T-cell (primary cell): ENCODE data around the gene ATP8A1. TPM values are rescaled to one million over a fixed set of nuclear protein-coding genes. Genes with fewer than 3 reads are reported as not detected.

Experiments used
- ATAC-seq, 4 experiments: fragments of 200-7000 bp in 3 of 4; fragments of 150-1000 bp in 1 of 4; cut with Tn5 transposase; replicated peaks in 1 of 4; 1 replicate in 3 of 4; 2 replicates in 1 of 4; pipeline ENCODE4 v1.10.0; 2021; ENCODE audit warnings: moderate library complexity in 3 of 4, mild to moderate bottlenecking in 2 of 4, moderate number of reproducible peaks in 1 of 4
- CTCF ChIA-PET, 2 donors: fragments of 300-600 bp; sonication (Branson Sonifier 250); formaldehyde crosslinking; loops; one replicate each; lab custom pipeline; 2022; ENCODE audit warnings: antibody characterized with exemption in 2 of 2; lab: Charles Lee
- POLR2A ChIA-PET, 2 donors: fragments of 300-600 bp; sonication (Branson Sonifier 250); formaldehyde crosslinking; loops; one replicate each; lab custom pipeline; 2022; ENCODE audit warnings: antibody characterized with exemption in 2 of 2; lab: Charles Lee
- DNase-seq, 35 experiments: peaks; one replicate each; pipeline versions ENCODE4 v3.0.0 to v3.0.0-alpha.2; 2013 to 2023
- H3K27ac ChIP-seq: one replicate; pipeline ENCODE4 v1.5.1; 2013; ENCODE audit warnings: low read length
- H3K27me3 ChIP-seq, 2 experiments: replicated peaks in 1 of 2; 1 replicate in 1 of 2; 2 replicates in 1 of 2; pipeline versions ENCODE4 v1.6.1 to v1.7.0; 2013; ENCODE audit warnings: low read length in 1 of 2, mixed read lengths in 1 of 2; ENCODE audit not compliant: control insufficient read depth in 2 of 2, insufficient read depth in 2 of 2; ENCODE audit errors: extremely low read depth in 1 of 2
- H3K36me3 ChIP-seq, 2 donors: 1 replicate in 1 of 2; 2 replicates in 1 of 2; pipeline versions ENCODE4 v1.6.1 to v1.7.0; 2013; ENCODE audit warnings: low read length in 1 of 2; ENCODE audit not compliant: control insufficient read depth in 2 of 2, insufficient read depth in 1 of 2; ENCODE audit errors: extremely low read depth in 1 of 2
- H3K4me1 ChIP-seq, 2 experiments: 1 replicate in 1 of 2; 2 replicates in 1 of 2; pipeline versions ENCODE4 v1.6.1 to v1.7.0; 2013; ENCODE audit warnings: low read length in 2 of 2, mixed read lengths in 1 of 2; ENCODE audit not compliant: insufficient read depth in 2 of 2, control insufficient read depth in 1 of 2; ENCODE audit errors: extremely low read depth in 1 of 2
- H3K4me3 ChIP-seq, 2 donors: 1 replicate in 1 of 2; 2 replicates in 1 of 2; pipeline versions ENCODE4 v1.5.1 to v1.7.0; 2013; ENCODE audit warnings: mild to moderate bottlenecking in 2 of 2, low read length in 1 of 2, moderate library complexity in 1 of 2; ENCODE audit not compliant: control insufficient read depth in 1 of 2; ENCODE audit errors: extremely low read depth in 1 of 2
- H3K9me3 ChIP-seq: 2 replicates; pipeline ENCODE4 v1.7.0; 2013
- H3K27ac Mint-ChIP-seq, 2 donors: one replicate each; pipeline ENCODE4 v1.8.0; 2020 to 2021; ENCODE audit warnings: mild to moderate bottlenecking in 2 of 2, mixed read lengths in 2 of 2
- H3K27me3 Mint-ChIP-seq, 2 donors: one replicate each; pipeline ENCODE4 v1.8.0; 2021 to 2022; ENCODE audit warnings: mixed read lengths in 2 of 2
- H3K36me3 Mint-ChIP-seq: one replicate; pipeline ENCODE4 v1.8.0; 2021; ENCODE audit warnings: mixed read lengths
- H3K4me1 Mint-ChIP-seq, 3 donors: one replicate each; pipeline ENCODE4 v1.8.0; 2020 to 2022; ENCODE audit warnings: mixed read lengths in 3 of 3, mild to moderate bottlenecking in 1 of 3
- H3K4me3 Mint-ChIP-seq, 3 donors: one replicate each; pipeline ENCODE4 v1.8.0; 2020 to 2022; ENCODE audit warnings: mild to moderate bottlenecking in 3 of 3, mixed read lengths in 3 of 3, moderate library complexity in 3 of 3
- H3K9me3 Mint-ChIP-seq, 3 donors: one replicate each; pipeline ENCODE4 v1.8.0; 2020 to 2022; ENCODE audit warnings: mixed read lengths in 3 of 3
- WGBS: methylation state at CpG from one replicate; pipeline ENCODE4 v1.1.5; 2013; ENCODE audit warnings: missing lambda C conversion rate; ENCODE audit not compliant: insufficient coverage; 5-methylcytosine and 5-hydroxymethylcytosine counted together
- total RNA-seq, 35 experiments: library from RNA in 6 of 35; stranded (reverse) in 6 of 35; fragments of 120-200 nt in 1 of 35; gene quantifications; one replicate each; pipeline versions ENCODE4 v1.2.1 to v1.2.4 and lab custom pipeline; 2013 to 2026

ATP8A1 gene
- total RNA-seq, 5 donors from 2014 or later (not counting 1 experiment from before 2014, with no cell fraction given): 33.7 to 73.2 (median 47.8) TPM

GRCh38 chr4:42560467-42560861 lies 96.4 kb downstream of the ATP8A1 start:
- Mint-ChIP-seq H3K4me3 (no peak overlapping the region), H3K4me1 (no peaks in the 10 kb centered on the region), H3K9me3 (no peaks in the 10 kb centered on the region), H3K27me3 (no peaks in the 10 kb centered on the region), H3K27ac (no peak overlapping the region), H3K36me3 (peaks cover 34% of the 10 kb centered on the region)
- ChIA-PET CTCF (interaction anchor here in 1 of 2 donors (0.6 to 1.1 kb wide), 3 partner anchors 8 to 304 kb away, joined by 3 to 4 read pairs (median 3); no protein-coding TSS in a partner anchor), POLR2A (interaction anchor here in 1 of 2 donors (0.6 kb wide), 1 partner anchor 26 kb away, joined by 3 read pairs; no protein-coding TSS in a partner anchor)
- Histone ChIP-seq H3K27ac (no peak overlapping the region), H3K9me3 (no peaks in the 10 kb centered on the region), H3K4me1 (no peaks in the 10 kb centered on the region), H3K36me3 (peaks cover 10 to 28% of the 10 kb centered on the region in 2 donors), H3K27me3 (no peaks in the 10 kb centered on the region), H3K4me3 (no peak overlapping the region)
- DNase-seq: no peak
- no CpG with 5 or more reads among the region's 3 CpGs for WGBS
- ATAC-seq: no peak

GRCh38 chr4:42558156-42558555 lies 98.7 kb downstream of the ATP8A1 start:
- WGBS: no CpG with 5 or more reads among the region's 1 CpG
- H3K27ac Mint-ChIP-seq: no peak overlapping the region
- CTCF ChIA-PET: interaction anchor here in 1 of 2 donors (0.6 to 1.0 kb wide), 3 partner anchors 9 to 209 kb away, joined by 3 read pairs; no protein-coding TSS in a partner anchor

GRCh38 chr4:42555828-42556227 lies 101.1 kb downstream of the ATP8A1 start:
- no peak for DNase-seq
- H3K36me3 Mint-ChIP-seq: peaks cover 25% of the 10 kb centered on the region

More at GRCh38 chr4:42558156-42558555, 98.7 kb downstream of the ATP8A1 start:
- H3K36me3 Mint-ChIP-seq: peaks cover 38% of the 10 kb centered on the region
- POLR2A ChIA-PET: interaction anchor here in 1 of 2 donors (0.6 kb wide), 1 partner anchor 11 kb away, joined by 5 read pairs; no protein-coding TSS in a partner anchor
- Histone ChIP-seq H3K4me1 (no peaks in the 10 kb centered on the region), H3K27ac (no peak overlapping the region), H3K9me3 (no peaks in the 10 kb centered on the region), H3K4me3 (no peak overlapping the region), H3K27me3 (no peaks in the 10 kb centered on the region), H3K36me3 (peaks cover 10 to 32% of the 10 kb centered on the region in 2 donors)
- no peak for ATAC-seq
- no peaks in the 10 kb centered on the region for H3K9me3 Mint-ChIP-seq
- no peak for DNase-seq
- H3K4me3 Mint-ChIP-seq: no peak overlapping the region
- no peaks in the 10 kb centered on the region for H3K4me1 Mint-ChIP-seq
- no peaks in the 10 kb centered on the region for H3K27me3 Mint-ChIP-seq

GRCh38 chr4:42554072-42554471 lies 102.8 kb downstream of the ATP8A1 start:
- no peak overlapping the region for H3K4me3 ChIP-seq
- no peaks in the 10 kb centered on the region for H3K9me3 Mint-ChIP-seq
- CTCF ChIA-PET: interaction anchor here in 1 of 2 donors (0.9 kb wide), 1 partner anchor 10 kb away, joined by 3 read pairs; no protein-coding TSS in a partner anchor
- H3K36me3 Mint-ChIP-seq: peaks cover 28% of the 10 kb centered on the region
- H3K27me3 ChIP-seq: no peaks in the 10 kb centered on the region
- H3K27me3 Mint-ChIP-seq: no peaks in the 10 kb centered on the region
- POLR2A ChIA-PET: no interaction called here
- H3K4me1 ChIP-seq: peaks cover 0 to 2% of the 10 kb centered on the region in 2 experiments
- H3K36me3 ChIP-seq: peaks cover 0 to 41% of the 10 kb centered on the region in 2 donors
- no peaks in the 10 kb centered on the region for H3K4me1 Mint-ChIP-seq
- no peaks in the 10 kb centered on the region for H3K9me3 ChIP-seq
- H3K27ac ChIP-seq: no peak overlapping the region
- DNase-seq: no peak
- 88% methylated on average over 1 of the region's 3 CpGs for WGBS
- no peak overlapping the region for H3K27ac Mint-ChIP-seq
- ATAC-seq: no peak
- no peak overlapping the region for H3K4me3 Mint-ChIP-seq

More at GRCh38 chr4:42555828-42556227, 101.1 kb downstream of the ATP8A1 start:
- Mint-ChIP-seq H3K4me1 (no peaks in the 10 kb centered on the region), H3K27me3 (no peaks in the 10 kb centered on the region), H3K4me3 (no peak overlapping the region), H3K27ac (no peak overlapping the region), H3K9me3 (no peaks in the 10 kb centered on the region)
- no peaks in the 10 kb centered on the region for H3K9me3 ChIP-seq
- ChIA-PET CTCF (interaction anchor here in 1 of 2 donors (1.3 kb wide), 1 partner anchor 13 kb away, joined by 3 read pairs; no protein-coding TSS in a partner anchor), POLR2A (no interaction called here)
- H3K4me3 ChIP-seq: no peak overlapping the region
- H3K27ac ChIP-seq: no peak overlapping the region
- H3K27me3 ChIP-seq: no peaks in the 10 kb centered on the region
- H3K36me3 ChIP-seq: peaks cover under 1 to 33% of the 10 kb centered on the region in 2 donors
- peaks cover 0 to 2% of the 10 kb centered on the region in 2 experiments for H3K4me1 ChIP-seq
- ATAC-seq: no peak

GRCh38 chr4:42549896-42550295 lies 107.0 kb downstream of the ATP8A1 start:
- POLR2A ChIA-PET: interaction anchor here in 1 of 2 donors (0.6 kb wide), 1 partner anchor 1571 kb away, joined by 6 read pairs; no protein-coding TSS in a partner anchor
- H3K27ac ChIP-seq: no peak overlapping the region
- peaks cover 0 to 65% of the 10 kb centered on the region in 2 donors for H3K36me3 ChIP-seq
- no peak overlapping the region for H3K4me3 ChIP-seq
- no peak overlapping the region for H3K4me3 Mint-ChIP-seq
- DNase-seq (no peak), ATAC-seq (no peak)
- H3K27me3 Mint-ChIP-seq: no peaks in the 10 kb centered on the region
- WGBS: no CpG with 5 or more reads among the region's 1 CpG
- peaks cover 0 to 2% of the 10 kb centered on the region in 2 experiments for H3K4me1 ChIP-seq
- H3K9me3 ChIP-seq: no peaks in the 10 kb centered on the region
- no peaks in the 10 kb centered on the region for H3K9me3 Mint-ChIP-seq
- no peak overlapping the region for H3K27ac Mint-ChIP-seq
- H3K36me3 Mint-ChIP-seq: peaks cover 33% of the 10 kb centered on the region
- no peaks in the 10 kb centered on the region for H3K4me1 Mint-ChIP-seq
- no peaks in the 10 kb centered on the region for H3K27me3 ChIP-seq
- CTCF ChIA-PET: interaction anchor here in 1 of 2 donors (3.5 kb wide), 1 partner anchor 30 kb away, joined by 12 read pairs; no protein-coding TSS in a partner anchor

DNA sequence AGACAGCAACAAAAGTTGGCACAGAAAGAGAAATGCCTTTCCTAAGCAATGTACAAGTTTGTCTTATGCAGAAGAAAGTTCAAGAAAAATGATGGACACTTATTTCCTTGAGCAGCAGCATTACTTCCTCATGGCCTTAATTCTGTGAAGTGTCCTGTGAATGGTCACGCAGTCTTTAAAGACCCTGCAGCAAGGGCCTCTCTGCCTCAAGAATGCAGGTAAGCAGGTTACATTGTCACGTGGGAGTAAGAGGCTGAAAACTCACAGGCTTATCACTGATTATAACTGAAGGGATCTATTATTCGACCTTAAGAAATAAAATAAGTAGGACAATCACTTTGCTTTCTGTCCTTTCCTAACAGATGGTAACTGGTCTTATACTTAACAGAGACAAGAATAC lies 109.1 kb downstream of the ATP8A1 start:
- H3K27me3 Mint-ChIP-seq: no peaks in the 10 kb centered on the region
- H3K4me3 ChIP-seq: no peak overlapping the region
- no peaks in the 10 kb centered on the region for H3K9me3 ChIP-seq
- H3K4me1 Mint-ChIP-seq: no peaks in the 10 kb centered on the region
- H3K9me3 Mint-ChIP-seq: peaks cover 0 to 1% (median 0%) of the 10 kb centered on the region in 3 donors
- H3K36me3 ChIP-seq: peaks cover 0 to 49% of the 10 kb centered on the region in 2 donors
- H3K27ac Mint-ChIP-seq: no peak overlapping the region
- peaks cover 0 to 2% of the 10 kb centered on the region in 2 experiments for H3K4me1 ChIP-seq
- no peak for ATAC-seq
- ChIA-PET POLR2A (no interaction called here), CTCF (no interaction called here)
- DNase-seq: no peak
- no peak overlapping the region for H3K27ac ChIP-seq
- H3K4me3 Mint-ChIP-seq: no peak overlapping the region
- H3K36me3 Mint-ChIP-seq: peaks cover 22% of the 10 kb centered on the region
- H3K27me3 ChIP-seq: no peaks in the 10 kb centered on the region
- 100% methylated on average over 1 of the region's 3 CpGs for WGBS
